Activated CD8-positive, alpha-beta memory T cell treated with anti-CD3 and anti-CD28 coated beads for 48 hours (primary cell): ENCODE results near the gene NAA35.
"Not testable (repeated sequence)": the region's sequence is repeated elsewhere in the genome, so short reads cannot be mapped to it uniquely, and the experiment has no call there.

Experiments
- DNase-seq, 3 experiments: peaks; one replicate each; pipeline ENCODE4 v3.0.0-alpha.2; 2020; ENCODE audit warnings: low read depth in 2 of 3, low spot score in 2 of 3

The NAA35 gene

DNA sequence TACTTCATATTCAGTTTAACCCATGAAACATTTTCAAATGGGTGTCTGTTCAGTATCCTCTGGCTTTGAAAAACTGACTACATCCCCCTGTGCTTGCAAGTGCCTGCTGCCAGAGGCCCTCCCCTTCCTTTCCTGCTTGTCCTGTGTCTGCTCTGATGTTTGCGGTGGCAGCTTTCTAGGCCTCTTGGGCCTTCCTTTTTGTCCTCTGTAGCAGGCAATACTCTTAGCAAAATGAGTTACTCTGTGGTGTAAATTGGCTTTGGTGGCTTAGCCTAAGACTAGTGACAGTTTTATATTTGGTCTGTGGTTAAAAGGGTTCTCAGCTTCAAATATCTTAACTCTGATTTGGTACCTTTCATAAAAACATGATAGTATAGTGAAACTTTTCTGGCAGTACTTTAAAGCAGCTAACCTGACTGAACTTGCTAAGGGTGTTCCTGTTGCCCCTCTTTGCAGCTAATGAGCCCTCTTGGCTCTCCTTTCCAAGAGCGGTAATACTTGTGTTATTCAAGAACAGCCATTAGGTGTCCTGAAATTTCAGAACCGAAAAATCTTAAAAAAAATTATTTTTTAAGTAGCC is 81.8 kb downstream of the NAA35 start:
- DNase-seq: no peak

DNA sequence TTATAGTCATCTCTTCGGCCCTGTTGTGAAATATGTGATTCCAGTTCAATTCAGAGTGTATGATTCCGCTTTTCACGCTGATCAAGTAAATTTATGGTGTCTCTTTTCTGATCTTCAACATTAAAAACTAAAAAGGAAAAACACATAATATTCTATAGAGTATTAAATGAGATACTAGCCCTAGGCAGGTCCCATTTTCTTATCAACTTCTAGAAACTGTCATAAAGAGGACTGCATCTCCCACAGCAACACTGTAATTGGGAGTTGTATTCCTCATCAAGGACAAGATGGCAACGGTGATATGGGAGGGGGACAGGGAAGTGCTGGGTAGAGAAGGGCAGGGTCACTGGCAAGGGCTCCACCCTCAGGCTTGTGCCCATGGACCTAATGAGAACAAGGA is 86.8 kb downstream of the NAA35 start:
- no peak for DNase-seq

DNA sequence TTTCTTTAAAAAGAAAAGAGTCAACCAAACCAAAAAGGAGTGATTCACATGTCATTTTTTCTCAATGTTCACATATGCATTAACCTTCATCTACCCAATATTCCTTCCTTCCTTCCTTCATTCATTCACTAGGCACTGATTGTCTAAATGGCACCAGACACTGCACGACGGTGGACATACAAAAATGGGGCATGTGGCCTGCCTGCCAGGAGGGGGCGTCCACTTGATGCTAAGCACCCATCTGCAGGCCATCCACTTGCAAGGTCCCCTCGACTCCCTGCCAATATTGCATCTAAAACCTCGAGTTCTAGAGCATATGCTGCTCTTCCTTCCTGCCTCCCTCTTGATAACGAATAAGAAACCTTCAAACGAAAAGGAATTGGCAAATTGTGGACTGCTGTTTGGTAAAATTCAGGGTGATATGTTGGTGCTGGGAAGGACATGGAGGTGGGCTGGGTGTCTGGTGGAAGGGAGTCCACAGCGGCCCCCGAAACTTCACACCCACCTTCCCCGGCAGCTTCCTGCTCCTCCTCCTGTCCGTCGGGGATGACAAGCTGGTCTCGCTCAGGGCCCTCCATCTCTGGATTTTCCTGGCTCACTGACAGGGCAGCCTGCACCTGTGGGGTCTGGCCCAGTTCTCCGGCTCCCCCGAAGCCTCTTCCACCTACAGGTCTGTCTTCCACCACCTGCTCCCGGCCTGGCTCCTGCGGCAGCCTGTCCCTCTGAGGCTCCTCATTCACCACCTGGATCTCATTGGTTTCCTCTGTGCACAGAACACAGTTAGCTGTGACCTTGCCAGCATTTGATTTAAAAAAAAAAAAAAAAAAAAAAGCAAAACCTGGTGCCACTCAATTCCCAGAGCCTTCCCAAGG is 94.2 kb downstream of the NAA35 start:
- DNase-seq: no peak

DNA sequence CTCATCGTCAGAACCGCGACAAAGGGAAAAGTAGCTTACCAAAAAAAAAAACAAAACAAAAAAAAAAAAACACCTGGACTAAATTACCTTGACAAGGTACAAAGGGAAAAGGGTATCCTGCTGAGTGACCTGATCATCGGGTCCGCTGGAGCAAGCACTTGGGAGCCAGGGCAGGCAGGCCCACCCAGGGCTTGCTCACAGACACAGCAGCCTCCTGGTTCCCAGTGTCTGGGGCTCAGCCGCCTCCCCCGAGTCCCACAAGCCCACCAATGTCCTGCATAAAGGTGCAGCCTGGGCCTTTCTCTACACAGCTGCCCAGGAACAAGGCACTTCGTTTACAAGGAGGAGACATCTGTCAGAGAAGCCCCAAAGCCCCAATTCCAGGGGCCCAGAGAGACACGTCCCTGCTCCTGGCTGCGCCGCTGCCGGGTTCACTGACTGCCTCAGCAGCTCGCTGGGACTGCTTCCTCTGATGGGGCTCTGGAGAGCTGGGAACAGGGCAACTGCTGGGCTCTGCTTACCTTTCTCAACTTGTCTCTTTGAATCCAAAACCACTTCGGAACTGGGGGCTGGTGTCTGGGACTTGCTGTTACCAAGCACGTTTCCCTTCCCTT is 95.0 kb downstream of the NAA35 start:
- no peak for DNase-seq

DNA sequence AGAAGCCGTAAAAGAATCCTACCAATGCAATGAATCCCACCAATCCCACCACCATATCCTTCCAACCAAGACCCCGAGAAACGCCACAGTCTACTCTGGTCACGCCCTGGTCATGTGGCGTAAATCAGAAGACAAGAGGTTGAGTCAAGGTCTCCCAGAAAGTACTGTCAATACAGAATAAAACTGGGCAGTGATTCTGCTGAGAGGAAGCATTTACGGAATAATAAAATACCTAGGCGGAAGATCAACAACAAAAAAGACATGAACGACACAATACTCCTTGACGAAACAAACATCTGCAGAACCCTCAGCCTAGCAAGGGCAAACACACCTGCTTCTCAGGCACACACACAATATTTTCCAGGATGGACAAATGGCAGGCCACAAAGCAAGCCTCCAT is 95.6 kb downstream of the NAA35 start:
- DNase-seq: no peak

DNA sequence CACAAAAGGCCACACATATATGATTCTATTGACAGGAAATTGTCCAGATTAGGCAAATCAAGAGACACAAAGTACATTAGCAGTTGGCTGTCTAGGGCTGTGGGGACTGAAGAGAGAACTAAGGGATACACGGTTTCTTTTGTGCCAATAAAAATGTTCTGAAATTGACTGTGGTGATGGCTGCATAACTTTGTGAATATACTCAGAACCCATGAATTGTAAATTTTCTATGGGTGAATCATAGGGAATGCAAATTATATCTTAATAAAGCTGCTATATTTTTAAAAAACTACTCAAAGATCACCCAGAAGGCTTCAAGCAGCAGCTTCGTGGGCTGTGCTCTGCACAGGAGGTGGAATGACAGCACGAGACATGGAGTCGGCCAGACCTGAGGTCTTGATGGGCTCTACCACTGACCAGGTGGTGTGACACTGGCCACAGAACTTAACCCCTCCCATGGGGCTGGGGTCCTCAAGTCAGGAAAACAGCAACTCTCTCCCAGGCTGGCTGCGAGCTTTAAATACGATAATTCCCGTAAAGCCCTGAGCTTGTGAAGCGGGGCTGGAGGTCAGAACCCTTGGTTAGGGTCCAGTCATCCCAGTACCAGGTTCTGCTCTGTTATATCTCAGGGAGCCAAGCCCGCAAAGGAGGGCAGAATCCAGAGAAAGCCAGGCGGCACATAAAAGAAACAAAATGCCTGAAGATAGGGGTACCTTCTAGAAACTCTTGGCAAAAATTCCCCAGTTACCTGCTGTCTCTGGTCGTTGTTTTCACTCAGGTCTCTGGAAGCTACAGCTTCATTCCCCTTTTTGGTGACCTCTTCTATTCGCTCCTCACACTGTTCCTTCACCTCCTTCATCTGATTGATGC is 99.3 kb downstream of the NAA35 start:
- DNase-seq: no peak

DNA sequence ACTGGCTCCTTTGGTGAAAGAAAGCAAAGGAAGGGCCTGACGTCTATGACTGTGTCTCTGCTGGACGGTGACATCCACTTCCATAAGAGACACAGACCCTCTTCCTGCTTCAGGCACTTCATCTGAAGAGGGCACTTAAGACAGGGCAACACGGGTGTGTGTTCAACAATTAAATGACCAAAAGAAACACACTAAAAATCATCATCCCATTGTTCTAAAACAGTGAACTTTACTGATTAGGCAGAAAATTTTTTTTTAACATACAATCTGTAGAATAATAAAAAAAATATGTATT is 99.9 kb downstream of the NAA35 start:
- no peak for DNase-seq

DNA sequence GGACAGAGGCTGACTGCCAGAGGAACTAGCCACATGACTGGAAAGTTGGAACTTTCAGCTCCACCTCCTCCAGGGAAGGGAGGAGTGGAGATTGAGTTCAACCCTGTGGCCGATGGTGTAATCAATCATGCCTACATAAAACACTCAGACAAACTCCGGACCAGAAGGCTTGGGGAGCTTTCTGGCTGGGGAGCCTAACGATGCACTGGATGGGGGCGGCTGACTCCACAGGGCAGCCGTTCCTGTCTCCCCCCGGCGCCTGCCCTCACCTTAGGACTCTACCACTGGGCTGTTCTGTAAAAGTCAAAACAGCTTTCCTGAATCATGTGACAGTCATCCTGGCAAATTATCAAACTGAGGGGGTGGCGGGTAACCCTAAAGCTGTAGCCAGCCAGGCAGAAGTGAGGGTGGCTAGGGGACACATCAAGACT is 100.4 kb downstream of the NAA35 start:
- no peak for DNase-seq

DNA sequence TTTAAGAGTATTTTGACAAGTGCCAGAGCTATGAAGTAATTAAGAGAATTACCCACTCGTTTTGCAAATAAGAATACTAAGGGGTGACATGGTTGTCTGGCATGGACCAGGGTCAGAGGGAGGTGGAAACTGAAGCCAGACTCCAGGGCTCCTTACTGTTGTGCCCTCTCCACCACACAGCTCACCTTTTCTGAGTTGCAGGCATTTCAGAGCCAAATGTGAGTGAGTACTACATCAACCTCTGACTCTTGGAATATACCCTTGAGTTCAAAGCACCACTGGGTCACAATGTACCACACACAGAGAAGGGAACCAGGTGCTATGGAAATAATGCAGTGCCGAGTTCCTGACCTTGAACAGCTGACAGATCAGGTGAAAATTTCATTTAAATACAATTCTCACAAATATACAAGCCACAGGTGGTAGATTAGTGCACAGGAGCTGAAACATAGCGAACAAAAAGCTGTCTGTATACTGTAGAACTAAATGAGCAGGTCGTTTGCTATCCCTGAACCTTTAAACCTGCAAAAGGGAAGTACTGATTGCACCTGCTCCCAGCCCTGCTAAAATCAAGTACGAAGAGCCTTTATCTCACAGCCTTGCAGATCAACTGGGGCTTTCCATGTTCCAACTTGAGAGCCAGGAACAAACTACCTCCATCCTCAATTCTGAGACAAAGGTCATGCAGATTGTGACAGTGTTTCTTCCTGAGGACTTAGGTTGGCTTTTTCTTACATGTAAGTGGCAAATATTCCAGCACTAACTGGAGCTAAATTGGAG is 101.4 kb downstream of the NAA35 start:
- no peak for DNase-seq

DNA sequence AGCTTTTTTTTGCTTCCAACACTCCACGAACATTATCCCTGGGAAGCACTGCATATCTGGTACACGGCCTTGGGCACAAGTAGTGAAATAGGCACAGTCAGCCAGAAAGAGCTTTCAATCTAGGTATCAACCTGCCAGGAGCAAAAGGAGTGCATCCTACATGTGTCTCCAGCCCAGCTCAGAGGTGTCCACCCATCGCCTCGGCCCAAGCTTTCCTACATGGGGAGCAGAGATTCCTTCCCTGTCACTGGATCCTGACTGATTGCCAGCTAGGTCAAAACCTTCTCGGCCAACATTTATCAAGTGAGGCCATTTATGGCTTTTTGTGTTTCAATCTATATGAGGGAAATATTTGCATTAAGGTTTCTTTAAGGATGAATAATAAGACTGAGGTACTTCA is 102.6 kb downstream of the NAA35 start:
- DNase-seq: no peak

DNA sequence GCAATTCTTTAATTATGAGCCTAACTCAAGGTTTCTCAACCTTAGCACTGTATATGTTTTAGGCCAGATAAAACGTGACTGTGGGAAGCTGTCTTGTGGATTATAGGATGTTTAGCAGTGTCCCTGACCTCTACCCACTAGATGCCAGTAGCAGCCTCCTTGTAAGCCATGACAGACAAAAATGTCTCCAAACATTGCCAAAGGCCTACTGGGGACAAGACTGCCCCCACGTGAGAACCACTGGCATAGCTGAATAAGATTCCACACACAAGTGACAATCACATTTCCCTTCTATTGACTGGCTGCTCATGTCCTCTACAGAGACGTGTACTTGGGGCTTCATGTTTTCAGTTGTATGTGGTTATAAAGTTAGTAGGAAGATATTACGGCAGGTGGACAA is 103.1 kb downstream of the NAA35 start:
- no peak for DNase-seq

DNA sequence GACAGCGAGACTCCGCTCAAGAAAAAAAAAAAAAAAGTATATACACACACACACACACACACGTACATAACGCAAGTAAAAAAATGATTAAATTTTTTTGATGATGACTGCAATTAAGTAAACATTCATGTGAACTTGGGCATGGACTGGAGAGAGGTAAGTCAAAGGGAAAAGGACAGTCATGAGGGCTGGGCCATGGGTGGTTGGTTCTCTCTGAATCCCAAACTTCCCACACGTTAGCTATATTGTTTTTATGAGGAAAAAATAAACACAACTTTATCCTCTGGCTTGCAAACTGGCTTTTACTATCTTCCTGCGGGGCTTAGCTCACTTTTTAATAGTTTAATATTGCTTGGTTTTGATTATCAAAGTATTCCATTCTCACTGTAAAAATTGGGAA is 104.7 kb downstream of the NAA35 start:
- no peak for DNase-seq

DNA sequence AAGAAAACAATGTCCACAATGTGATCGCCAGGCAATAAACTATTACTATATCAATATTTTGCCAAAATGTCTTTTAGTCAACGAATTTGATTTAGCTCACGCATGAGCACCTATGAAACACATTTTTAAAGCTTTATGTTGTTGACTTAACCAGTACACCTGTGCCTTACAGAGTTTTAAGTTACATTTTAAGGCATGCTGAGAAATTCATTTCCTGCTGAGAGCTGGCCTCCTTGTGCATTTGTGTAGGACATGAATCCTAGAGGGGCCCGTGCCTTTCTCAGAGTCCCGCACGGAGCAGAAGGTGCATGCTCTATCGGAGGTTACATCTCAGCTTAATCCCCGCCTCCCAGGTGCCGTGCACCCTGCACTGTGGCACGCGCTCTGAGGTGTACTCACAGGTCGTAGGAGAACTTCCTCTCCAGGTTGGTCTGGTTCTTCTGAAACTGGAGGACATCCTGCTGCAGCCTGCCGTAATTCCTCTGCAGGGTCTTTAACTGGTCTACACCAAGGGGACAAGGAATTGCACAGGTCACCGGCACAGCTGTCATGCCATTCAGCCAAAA is 105.2 kb downstream of the NAA35 start:
- no peak for DNase-seq

DNA sequence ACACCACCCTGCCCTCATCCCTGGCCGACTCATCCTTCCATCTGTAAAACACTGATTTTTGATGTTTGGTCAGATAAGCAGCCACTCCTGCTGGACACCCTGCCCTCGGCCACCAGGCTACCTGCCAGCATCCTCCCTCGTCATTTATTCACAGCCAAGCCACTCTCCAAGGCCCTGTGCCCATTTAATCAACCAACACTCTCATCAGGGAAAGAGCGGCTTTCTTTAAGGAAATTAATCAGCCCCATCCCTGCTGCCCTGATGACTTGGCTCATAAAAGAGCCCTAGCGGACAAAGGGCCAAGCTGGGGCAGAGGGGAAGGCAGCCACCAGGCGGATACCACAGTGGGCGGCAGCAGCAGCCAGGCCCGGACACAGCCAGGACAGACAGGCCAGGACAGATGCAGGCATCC is 106.0 kb downstream of the NAA35 start:
- no peak for DNase-seq

DNA sequence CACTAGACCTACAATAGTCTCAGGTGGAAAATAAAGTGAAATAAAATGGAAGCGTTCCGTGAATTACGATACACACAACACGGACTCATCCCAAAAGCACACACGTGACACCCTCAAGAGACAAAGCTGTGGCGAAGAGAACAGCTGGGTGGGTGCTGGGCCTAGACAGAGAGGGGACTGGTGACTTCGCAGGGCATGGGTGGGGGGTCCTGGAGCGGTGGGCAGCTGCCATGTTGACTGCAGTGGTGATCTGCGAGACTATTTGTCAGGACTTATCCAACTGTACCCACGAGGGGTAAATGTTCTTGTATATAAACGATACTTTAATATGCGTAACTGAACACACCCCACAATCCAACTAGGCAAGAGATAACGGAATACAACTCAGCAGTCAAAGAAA is 106.4 kb downstream of the NAA35 start:
- DNase-seq: no peak

DNA sequence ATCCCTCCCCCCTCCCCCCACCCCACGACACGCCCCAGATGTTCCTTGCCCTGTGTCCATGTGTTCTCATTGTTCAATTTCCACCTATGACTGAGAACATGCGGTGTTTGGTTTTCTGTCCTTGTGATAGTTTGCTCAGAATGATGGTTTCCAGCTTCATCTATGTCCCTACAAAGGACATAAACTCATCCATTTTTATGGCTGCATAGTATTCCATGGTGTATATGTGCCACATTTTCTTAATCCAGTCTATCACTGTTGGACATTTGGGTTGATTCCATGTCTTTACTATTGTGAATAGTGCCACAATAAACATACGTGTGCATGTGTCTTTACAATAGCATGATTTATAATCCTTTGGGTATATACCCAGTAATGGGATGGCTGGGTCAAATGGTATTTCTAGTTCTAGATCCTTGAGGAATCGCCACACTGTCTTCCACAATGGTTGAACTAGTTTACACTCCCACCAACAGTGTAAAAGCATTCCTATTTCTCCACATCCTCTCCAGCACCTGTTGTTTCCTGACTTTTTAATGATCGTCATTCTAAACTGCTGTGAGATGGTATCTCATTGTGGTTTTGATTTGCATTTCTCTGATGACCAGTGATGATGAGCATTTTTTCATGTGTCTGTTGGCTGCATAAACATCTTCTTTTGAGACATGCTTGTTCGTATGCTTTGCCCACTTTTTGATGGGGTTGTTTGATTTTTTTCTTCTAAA is 107.2 kb downstream of the NAA35 start:
- DNase-seq: not testable (repeated sequence)

DNA sequence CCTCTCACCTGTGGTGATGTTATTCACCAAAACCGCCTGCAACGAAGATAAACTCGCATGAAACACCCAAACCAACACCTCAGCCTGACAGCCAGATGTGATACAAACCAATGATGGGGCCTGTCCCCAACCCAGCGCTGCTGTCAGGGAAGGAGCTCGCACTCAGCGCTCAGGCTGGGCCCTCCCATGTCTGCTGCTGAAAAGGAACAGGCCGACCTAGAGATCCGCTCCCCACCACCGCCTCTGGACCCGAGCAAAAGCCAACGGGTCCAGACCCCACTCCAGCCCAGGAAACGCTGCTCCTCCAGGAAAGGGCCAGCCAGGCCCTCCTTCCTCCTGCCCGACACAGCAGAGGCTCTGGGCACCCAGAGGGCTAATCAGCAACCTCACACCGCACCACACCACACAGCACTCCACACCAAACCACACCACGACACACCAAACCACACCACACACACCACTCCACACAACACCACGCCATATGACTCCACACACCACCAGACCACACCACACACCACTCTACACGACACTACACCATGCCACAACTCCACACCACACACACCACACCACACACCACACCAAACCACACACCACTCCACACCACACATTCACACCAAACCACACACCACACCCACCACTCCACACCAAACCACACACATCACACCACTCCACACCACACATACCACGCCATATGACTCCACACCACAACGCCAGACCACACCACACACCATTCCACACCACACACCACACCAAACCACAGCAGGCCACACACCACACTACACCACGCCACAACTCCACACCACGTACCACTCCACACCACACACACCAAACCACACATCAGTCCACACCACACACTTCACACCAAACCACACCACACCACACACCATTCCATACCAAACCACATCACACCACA is 111.9 kb downstream of the NAA35 start:
- DNase-seq: peak in 1 of 3 experiments; percentile 4

DNA sequence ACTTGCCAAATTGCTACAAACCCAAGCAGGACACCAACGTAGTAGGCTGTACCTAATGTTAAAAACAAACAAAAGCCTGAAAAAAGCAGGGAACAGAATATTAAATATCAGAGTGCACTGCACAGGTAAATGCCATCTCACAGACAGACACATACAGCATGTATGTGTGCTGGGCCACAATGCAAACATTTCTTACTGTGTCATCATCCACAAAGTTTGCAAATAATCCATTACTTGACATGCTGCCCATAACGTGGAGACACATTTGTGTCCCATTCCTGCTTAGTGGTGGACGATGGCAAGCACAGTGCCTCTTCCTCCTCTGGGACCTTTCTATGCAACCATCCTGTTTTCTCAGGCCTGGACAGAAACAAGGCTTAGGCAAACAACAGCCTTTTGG is 113.7 kb downstream of the NAA35 start:
- no peak for DNase-seq

DNA sequence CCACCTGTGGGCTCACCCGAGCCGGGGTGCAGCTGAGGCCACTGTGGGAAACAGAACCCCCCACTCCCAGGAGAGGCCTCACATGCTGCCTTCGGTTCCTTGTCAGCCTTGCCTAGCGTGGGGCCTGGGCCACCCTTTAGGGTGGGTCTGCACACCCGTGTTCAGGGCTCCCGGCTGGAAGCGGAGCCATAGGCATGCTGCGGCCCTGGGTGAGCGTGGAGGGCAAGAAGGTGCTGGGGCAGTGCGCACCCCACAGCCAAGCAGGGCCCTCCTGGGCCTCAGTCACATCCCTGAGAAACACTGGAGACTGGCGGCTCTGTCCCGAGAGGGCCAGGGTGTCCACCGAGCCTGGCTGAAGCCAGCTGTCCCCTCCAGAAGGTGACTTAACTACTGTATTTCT is 116.5 kb downstream of the NAA35 start:
- no peak for DNase-seq
